Measurements from ENCODE around the gene KIAA1671.

Gene KIAA1671

GRCh38 chr22:25156736-25157135, 204.2 kb downstream of the KIAA1671 start:
- peak; percentile 48 for FAIRE-seq

GRCh38 chr22:25159028-25159427, 206.5 kb downstream of the KIAA1671 start:
- DNase-seq (ENCODE audit: insufficient read length, low spot score) = no peak
- no peak for TF ChIP-seq POLR2A (IDR thresholded peaks at IDR 0.05; ENCODE audit: low read depth, low read length)
- no peak for TF ChIP-seq SPI1 (IDR thresholded peaks at IDR 0.05; ENCODE audit: low read depth, low read length)
- TF ChIP-seq TAF1 (IDR thresholded peaks at IDR 0.05; ENCODE audit: low read depth, low read length) = no peak
- no peak for TF ChIP-seq POLR2AphosphoS5 (IDR thresholded peaks at IDR 0.05; ENCODE audit: low read depth, low read length)
- TF ChIP-seq PAX5 (IDR thresholded peaks at IDR 0.05; ENCODE audit: insufficient read depth, low read length, severe bottlenecking) = no peak
- FAIRE-seq = no peak

More at GRCh38 chr22:25156736-25157135, 204.2 kb downstream of the KIAA1671 start:
- no peak for DNase-seq (ENCODE audit: insufficient read length, low spot score)
- TF ChIP-seq SPI1 (IDR thresholded peaks at IDR 0.05; ENCODE audit: low read depth, low read length) (no peak), POLR2AphosphoS5 (IDR thresholded peaks at IDR 0.05; ENCODE audit: low read depth, low read length) (no peak), PAX5 (IDR thresholded peaks at IDR 0.05; ENCODE audit: insufficient read depth, low read length, severe bottlenecking) (no peak), TAF1 (IDR thresholded peaks at IDR 0.05; ENCODE audit: low read depth, low read length) (no peak), POU2F2 (IDR thresholded peaks at IDR 0.05; ENCODE audit: low read depth, low read length) (no peak), POLR2A (IDR thresholded peaks at IDR 0.05; ENCODE audit: low read depth, low read length) (no peak)

- no peak for DNase-seq (ENCODE audit: insufficient read length, low spot score)
- FAIRE-seq = no peak
- TF ChIP-seq SPI1 (IDR thresholded peaks at IDR 0.05; ENCODE audit: low read depth, low read length) (no peak), POLR2A (IDR thresholded peaks at IDR 0.05; ENCODE audit: low read depth, low read length) (no peak), POU2F2 (IDR thresholded peaks at IDR 0.05; ENCODE audit: low read depth, low read length) (no peak), PAX5 (IDR thresholded peaks at IDR 0.05; ENCODE audit: insufficient read depth, low read length, severe bottlenecking) (no peak), TAF1 (IDR thresholded peaks at IDR 0.05; ENCODE audit: low read depth, low read length) (no peak), POLR2AphosphoS5 (IDR thresholded peaks at IDR 0.05; ENCODE audit: low read depth, low read length) (no peak)
Observed at GRCh38 chr22:25160120-25160996, 207.8 kb downstream of the KIAA1671 start.

GRCh38 chr22:25161017-25161915, 208.8 kb downstream of the KIAA1671 start:
- TF ChIP-seq TAF1 (IDR thresholded peaks at IDR 0.05; ENCODE audit: low read depth, low read length) (no peak), PAX5 (IDR thresholded peaks at IDR 0.05; ENCODE audit: insufficient read depth, low read length, severe bottlenecking) (no peak), POLR2AphosphoS5 (IDR thresholded peaks at IDR 0.05; ENCODE audit: low read depth, low read length) (no peak), POLR2A (IDR thresholded peaks at IDR 0.05; ENCODE audit: low read depth, low read length) (no peak), SPI1 (IDR thresholded peaks at IDR 0.05; ENCODE audit: low read depth, low read length) (no peak), POU2F2 (IDR thresholded peaks at IDR 0.05; ENCODE audit: low read depth, low read length) (no peak)
- DNase-seq (ENCODE audit: insufficient read length, low spot score) = no peak
- no peak for FAIRE-seq

- TF ChIP-seq PAX5 (IDR thresholded peaks at IDR 0.05; ENCODE audit: insufficient read depth, low read length, severe bottlenecking) = no peak
- no peak for TF ChIP-seq POLR2A (IDR thresholded peaks at IDR 0.05; ENCODE audit: low read depth, low read length)
- no peak for TF ChIP-seq POLR2AphosphoS5 (IDR thresholded peaks at IDR 0.05; ENCODE audit: low read depth, low read length)
- no peak for TF ChIP-seq POU2F2 (IDR thresholded peaks at IDR 0.05; ENCODE audit: low read depth, low read length)
- TF ChIP-seq SPI1 (IDR thresholded peaks at IDR 0.05; ENCODE audit: low read depth, low read length) = no peak
- TF ChIP-seq TAF1 (IDR thresholded peaks at IDR 0.05; ENCODE audit: low read depth, low read length) = no peak
- no peak for FAIRE-seq
- DNase-seq (ENCODE audit: insufficient read length, low spot score) = no peak
Observed at GRCh38 chr22:25161916-25162530, 209.5 kb downstream of the KIAA1671 start.

- no peak for DNase-seq (ENCODE audit: insufficient read length, low spot score)
Observed at GRCh38 chr22:25162561-25162960, 210.0 kb downstream of the KIAA1671 start.

GRCh38 chr22:25165785-25166184, 213.3 kb downstream of the KIAA1671 start:
- FAIRE-seq (no peak), DNase-seq (ENCODE audit: insufficient read length, low spot score) (no peak)
- TF ChIP-seq PAX5 (IDR thresholded peaks at IDR 0.05; ENCODE audit: insufficient read depth, low read length, severe bottlenecking) = no peak
- TF ChIP-seq POLR2AphosphoS5 (IDR thresholded peaks at IDR 0.05; ENCODE audit: low read depth, low read length) = no peak
- TF ChIP-seq POLR2A (IDR thresholded peaks at IDR 0.05; ENCODE audit: low read depth, low read length) = no peak
- no peak for TF ChIP-seq SPI1 (IDR thresholded peaks at IDR 0.05; ENCODE audit: low read depth, low read length)
- TF ChIP-seq TAF1 (IDR thresholded peaks at IDR 0.05; ENCODE audit: low read depth, low read length) = no peak
- TF ChIP-seq POU2F2 (IDR thresholded peaks at IDR 0.05; ENCODE audit: low read depth, low read length) = no peak

More at GRCh38 chr22:25162561-25162960, 210.0 kb downstream of the KIAA1671 start:
- FAIRE-seq = no peak
- TF ChIP-seq POU2F2 (IDR thresholded peaks at IDR 0.05; ENCODE audit: low read depth, low read length) (no peak), POLR2AphosphoS5 (IDR thresholded peaks at IDR 0.05; ENCODE audit: low read depth, low read length) (no peak), SPI1 (IDR thresholded peaks at IDR 0.05; ENCODE audit: low read depth, low read length) (no peak), POLR2A (IDR thresholded peaks at IDR 0.05; ENCODE audit: low read depth, low read length) (no peak), TAF1 (IDR thresholded peaks at IDR 0.05; ENCODE audit: low read depth, low read length) (no peak), PAX5 (IDR thresholded peaks at IDR 0.05; ENCODE audit: insufficient read depth, low read length, severe bottlenecking) (no peak)

- FAIRE-seq = no peak
- TF ChIP-seq POLR2AphosphoS5 (IDR thresholded peaks at IDR 0.05; ENCODE audit: low read depth, low read length) (no peak), SPI1 (IDR thresholded peaks at IDR 0.05; ENCODE audit: low read depth, low read length) (no peak), POU2F2 (IDR thresholded peaks at IDR 0.05; ENCODE audit: low read depth, low read length) (no peak), TAF1 (IDR thresholded peaks at IDR 0.05; ENCODE audit: low read depth, low read length) (no peak), POLR2A (IDR thresholded peaks at IDR 0.05; ENCODE audit: low read depth, low read length) (no peak), PAX5 (IDR thresholded peaks at IDR 0.05; ENCODE audit: insufficient read depth, low read length, severe bottlenecking) (no peak)
- no peak for DNase-seq (ENCODE audit: insufficient read length, low spot score)
Observed at GRCh38 chr22:25166266-25167040, 213.9 kb downstream of the KIAA1671 start.

Data from GM12891 (cell line).